HG03442 (cell line): ENCODE measurements around the gene PPP3CB.
"Not testable (repeated sequence)": the region's sequence is repeated elsewhere in the genome, so short reads cannot be mapped to it uniquely, and the experiment has no call there.

Experiments
- ATAC-seq: cut with Tn5 transposase; IDR thresholded peaks from one replicate; pipeline ENCODE4 v1.9.1; 2021; ENCODE audit warnings: mild to moderate bottlenecking, moderate library complexity; ENCODE audit not compliant: unreplicated experiment

The PPP3CB gene

GRCh38 chr10:73416571-73416970, 79.3 kb downstream of the PPP3CB start:
- no peak for ATAC-seq

GRCh38 chr10:73414230-73414945, 81.4 kb downstream of the PPP3CB start:
- ATAC-seq, result peak; percentile 15

- peak; percentile 90 for ATAC-seq
These were observed 82.1 kb downstream of the PPP3CB start, which contains the start of gene ANXA7 for GRCh38 chr10:73413528-73414229. TSS of gene ANXA7 (minus strand) at chr10:73414058. CDS start at chr10:73400856, 13,202 bp downstream.

GRCh38 chr10:73413108-73413527, 82.7 kb downstream of the PPP3CB start:
- peak; percentile 25 for ATAC-seq

- no peak for ATAC-seq
These were observed 84.9 kb downstream of the PPP3CB start for GRCh38 chr10:73410897-73411296.

GRCh38 chr10:73408978-73409521, 86.8 kb downstream of the PPP3CB start:
- ATAC-seq, result no peak

- ATAC-seq, result no peak
These were observed 87.8 kb downstream of the PPP3CB start for GRCh38 chr10:73408061-73408460.

- no peak for ATAC-seq
These were observed 88.3 kb downstream of the PPP3CB start for GRCh38 chr10:73407495-73407894.

- no peak for ATAC-seq
These were observed 89.0 kb downstream of the PPP3CB start for GRCh38 chr10:73406846-73407245.

GRCh38 chr10:73405556-73405955, 90.3 kb downstream of the PPP3CB start:
- ATAC-seq, result no peak

- no peak for ATAC-seq
These were observed 91.1 kb downstream of the PPP3CB start for GRCh38 chr10:73404690-73405089.

- no peak for ATAC-seq
These were observed 94.2 kb downstream of the PPP3CB start for GRCh38 chr10:73401636-73402035.

- ATAC-seq, result no peak
These were observed 96.8 kb downstream of the PPP3CB start for GRCh38 chr10:73399063-73399462.

GRCh38 chr10:73398024-73398423, 97.8 kb downstream of the PPP3CB start:
- ATAC-seq, result no peak

- not testable (repeated sequence) for ATAC-seq
These were observed 101.5 kb downstream of the PPP3CB start for GRCh38 chr10:73394325-73394724.

- no peak for ATAC-seq
These were observed 107.6 kb downstream of the PPP3CB start for GRCh38 chr10:73388228-73388627.

- no peak for ATAC-seq
These were observed 109.2 kb downstream of the PPP3CB start for GRCh38 chr10:73386583-73386982.
